NK-92 (cell line): Measurements from ENCODE around the gene BOLA3.
"Not testable (repeated sequence)": the region's sequence is repeated elsewhere in the genome, so short reads cannot be mapped to it uniquely, and the experiment has no call there.

Experiments
- DNase-seq: peaks from one replicate; lab custom pipeline; 2025; ENCODE audit not compliant: unreplicated experiment; lab: John Stamatoyannopoulos, UW

The BOLA3 gene

DNA sequence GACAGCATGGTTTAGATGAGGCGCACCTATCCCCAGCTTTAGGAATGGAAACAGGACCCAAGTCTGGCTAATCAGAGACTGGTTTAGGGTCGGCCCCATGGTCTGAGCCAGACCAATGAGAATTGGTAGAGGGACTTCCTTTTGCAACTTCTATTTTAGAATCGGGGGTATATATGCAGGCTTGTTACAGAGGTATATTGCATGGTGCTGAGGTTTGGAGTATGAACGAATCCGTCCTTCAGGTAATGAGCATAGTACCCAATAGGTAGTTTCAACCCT lies 1.5 kb upstream of the BOLA3 start:
- no peak for DNase-seq

DNA sequence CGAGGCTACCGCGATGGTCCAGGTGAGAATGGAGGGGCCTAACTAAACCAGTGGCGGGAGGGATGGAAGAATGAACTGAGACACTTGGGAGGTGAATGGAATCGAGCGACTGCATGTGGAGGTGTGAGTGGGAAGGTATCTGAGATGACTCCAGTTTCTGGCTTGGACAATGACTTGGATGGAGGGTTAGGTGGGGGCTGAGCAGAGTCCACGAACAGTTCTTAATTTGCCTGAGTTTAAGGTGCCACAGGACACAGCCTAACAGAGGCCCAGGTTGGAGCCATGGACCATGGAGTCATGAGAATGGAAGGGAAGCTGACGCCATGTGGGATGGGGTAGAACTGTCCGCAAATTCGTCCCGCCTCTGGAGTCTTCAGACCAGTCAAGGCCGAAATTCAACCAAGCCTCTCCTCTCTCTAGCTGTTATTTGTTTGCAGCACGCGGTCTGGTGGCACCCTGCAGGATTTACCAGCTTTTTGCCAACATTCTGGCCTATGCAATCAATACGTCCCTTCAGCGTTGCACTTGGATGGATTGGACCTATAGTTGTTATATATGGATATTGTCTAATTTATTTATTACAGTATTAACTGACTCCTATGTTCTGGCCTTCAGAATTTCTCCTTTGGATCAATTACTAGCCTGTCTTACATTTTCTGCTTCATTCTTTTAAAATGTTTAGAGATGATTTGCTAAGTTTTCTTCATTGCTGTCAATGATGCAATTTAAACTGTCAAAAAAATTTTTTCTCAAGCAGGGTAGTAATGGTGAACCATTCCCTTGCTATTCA lies 940 bp upstream of the BOLA3 start:
- no peak for DNase-seq

DNA sequence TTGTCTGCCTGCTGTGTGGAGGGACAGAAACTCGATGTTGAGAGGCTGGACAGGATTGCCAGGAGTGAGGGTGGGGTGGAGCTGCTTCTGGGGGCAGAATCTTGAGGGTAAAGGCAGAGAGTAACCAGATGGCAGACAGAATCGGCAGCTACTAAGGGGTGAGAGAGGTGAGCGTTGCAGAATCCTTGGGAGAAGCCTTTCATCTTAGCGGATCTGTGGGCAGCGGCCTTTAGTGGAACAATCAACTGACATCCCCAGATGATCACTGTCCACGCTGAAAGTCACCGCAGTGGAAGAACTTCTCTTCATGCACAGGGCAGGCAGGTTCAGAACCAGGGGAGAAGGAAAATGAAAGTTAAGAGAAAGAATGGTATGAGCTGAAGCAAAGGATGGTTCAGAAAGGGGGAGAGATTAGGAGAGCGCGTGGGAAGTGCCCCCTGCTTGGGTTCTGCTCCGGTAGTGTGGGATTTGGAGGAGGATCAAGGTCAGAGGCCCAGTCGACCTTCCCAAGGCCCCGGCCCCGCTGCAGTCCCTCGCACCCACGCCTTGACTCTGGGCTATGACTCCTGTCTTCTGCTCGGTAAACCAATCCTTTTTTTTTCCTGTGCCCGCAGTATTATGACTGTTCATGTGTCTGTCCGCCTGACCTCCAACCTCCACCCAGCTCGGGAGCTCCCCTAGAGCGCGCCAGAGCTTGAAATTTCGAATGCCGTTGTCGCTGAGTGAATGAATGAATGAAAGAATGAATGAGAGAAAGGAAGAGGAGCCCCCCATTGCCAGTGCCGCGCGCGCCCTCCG lies 584 bp downstream of the BOLA3 start:
- no peak for DNase-seq

GRCh38 chr2:74142340-74142739 lies 5.4 kb downstream of the BOLA3 start:
- DNase-seq, result no peak

DNA sequence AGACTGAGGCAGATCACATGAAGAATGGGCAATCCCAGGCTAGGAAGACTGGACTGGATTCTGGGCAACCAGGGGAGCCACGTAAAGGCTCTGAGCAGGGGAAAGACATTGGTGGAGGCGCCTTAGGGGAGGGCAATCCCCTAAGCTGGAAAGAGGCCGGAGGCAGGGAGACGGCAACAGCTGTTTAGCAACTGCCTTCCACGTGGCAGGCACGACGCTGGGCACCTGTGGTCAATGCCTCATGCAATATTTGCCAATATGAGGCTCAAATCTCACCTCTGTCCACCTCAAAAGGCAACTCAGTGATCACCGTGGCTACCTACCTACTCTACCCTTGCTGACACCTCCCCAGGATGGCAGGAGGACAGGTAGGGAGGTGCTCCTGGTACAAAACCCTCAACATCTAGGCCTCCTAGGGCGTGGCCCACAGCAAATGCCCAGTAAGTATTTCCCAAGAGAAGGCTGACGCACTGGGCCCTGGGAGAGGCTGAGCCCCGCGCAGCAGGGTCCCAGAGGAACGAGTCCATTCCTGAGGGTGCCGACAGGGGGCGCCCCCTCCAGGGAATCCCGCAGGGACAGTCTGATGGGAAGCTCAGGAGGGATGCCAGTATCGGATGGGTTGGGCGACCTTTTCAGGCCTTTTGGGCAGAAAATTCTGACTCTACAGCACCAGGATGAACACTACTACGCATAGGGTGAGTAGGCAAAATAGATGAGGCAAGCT lies 8.9 kb downstream of the BOLA3 start:
- no peak for DNase-seq

GRCh38 chr2:74137651-74138599 lies 9.8 kb downstream of the BOLA3 start:
- no peak for DNase-seq

GRCh38 chr2:74131901-74132300 lies 15.8 kb downstream of the BOLA3 start:
- DNase-seq, result no peak

DNA sequence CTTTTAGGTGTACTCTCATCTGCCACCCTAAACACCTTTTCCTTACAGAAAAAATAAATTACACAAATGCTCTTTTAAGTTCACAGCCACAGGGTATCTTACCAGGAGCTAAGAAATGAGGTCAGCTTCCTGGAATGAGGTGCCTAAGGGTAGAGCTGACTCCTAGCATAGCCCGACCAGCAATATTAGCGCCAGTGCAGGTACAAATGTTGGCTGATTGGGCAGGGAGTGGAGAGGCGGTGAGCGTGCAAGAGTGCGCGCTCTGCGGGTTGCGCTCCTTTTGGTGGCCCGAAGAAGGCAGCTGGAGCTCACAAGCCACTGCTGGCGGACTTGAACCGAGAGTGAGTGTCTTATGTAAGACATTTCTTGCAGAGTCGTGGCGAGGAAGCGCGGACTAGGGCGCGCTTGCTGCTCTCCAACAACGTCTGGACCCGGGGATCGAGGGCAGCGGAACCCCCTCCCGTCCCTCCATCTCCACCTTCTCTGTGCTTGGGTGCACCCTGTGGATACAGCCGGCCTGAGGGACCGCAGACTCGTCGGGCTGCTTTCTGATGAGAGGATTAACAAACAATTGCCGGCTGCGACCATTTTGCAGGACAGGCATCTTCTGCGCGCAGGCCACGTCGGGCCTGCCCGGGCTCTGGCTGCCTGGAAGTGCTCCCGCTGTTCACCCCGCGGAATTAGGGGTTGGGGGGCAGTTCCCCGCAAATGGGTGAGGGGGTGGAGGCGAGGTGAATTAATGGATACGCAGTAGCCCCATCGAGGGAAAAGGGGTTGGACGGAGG lies 17.3 kb downstream of the BOLA3 start:
- DNase-seq, result no peak

GRCh38 chr2:74128206-74128605 lies 19.5 kb downstream of the BOLA3 start:
- DNase-seq, result no peak

- not testable (repeated sequence) for DNase-seq
Observed at GRCh38 chr2:74123955-74124354, 23.8 kb downstream of the BOLA3 start.

- not testable (repeated sequence) for DNase-seq
Observed at GRCh38 chr2:74121846-74122245, 25.9 kb downstream of the BOLA3 start.

GRCh38 chr2:74119912-74120825 lies 27.5 kb downstream of the BOLA3 start:
- no peak for DNase-seq

- DNase-seq, result no peak
Observed at GRCh38 chr2:74119339-74119738, 28.4 kb downstream of the BOLA3 start.

DNA sequence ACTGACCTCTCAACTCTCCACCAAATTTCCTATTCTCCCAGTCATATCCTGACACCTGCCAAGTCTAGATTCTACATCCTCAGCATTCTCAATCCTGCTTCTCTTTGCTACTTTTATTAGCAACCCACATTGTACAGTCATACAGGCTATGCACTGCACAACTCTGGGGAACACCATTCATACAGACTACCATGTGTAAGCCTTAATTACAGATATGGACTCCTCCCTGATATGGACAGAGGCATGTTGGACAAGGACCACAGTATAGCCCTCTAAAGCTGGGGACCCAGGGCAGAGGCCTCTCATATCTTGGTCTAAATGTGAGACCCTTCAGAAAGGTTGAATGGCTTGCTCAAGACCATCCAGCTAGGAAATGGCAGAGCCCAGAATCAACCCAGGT lies 36.3 kb downstream of the BOLA3 start:
- DNase-seq, result no peak

GRCh38 chr2:74110537-74110936 lies 37.2 kb downstream of the BOLA3 start:
- no peak for DNase-seq

DNA sequence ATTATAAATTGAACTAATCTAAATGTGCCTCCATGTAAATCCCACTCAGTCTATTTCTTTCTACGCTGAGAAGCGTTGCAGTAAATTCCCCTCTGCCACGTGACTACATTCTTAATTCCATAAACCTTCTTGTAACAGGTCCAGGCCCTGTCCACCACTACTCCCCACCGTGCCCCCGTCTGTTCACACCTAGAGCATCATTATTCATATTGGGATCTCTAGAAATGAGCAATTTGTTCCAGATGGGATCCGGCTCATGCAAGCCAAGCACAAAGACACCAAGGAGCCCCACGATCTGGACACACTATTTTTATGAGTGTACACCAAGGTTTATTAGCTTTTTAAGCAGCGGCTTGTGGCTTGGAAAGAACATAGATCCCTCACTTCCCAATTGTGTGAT lies 38.2 kb downstream of the BOLA3 start:
- DNase-seq, result no peak

- DNase-seq, result no peak
Observed at GRCh38 chr2:74107071-74107470, 40.6 kb downstream of the BOLA3 start.

DNA sequence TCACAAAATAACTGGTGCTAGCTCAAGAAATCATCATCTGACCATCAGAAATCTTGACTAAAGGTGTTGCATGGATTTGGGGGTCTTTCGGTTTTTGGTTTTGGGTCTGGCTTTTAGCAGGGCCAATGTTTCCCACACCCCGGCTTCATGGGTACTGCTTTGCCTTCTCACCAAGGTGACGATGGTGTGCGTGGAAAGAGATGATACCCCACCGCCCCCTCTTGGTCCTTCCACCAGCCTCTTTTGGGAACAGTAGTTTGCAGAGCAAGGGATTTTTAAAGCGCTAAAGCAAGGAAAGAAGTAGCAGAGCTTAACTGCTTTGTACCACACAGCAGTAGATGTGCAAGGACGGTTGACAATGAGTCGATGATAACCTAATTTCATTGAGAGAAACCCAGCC lies 42.3 kb downstream of the BOLA3 start:
- DNase-seq, result no peak

DNA sequence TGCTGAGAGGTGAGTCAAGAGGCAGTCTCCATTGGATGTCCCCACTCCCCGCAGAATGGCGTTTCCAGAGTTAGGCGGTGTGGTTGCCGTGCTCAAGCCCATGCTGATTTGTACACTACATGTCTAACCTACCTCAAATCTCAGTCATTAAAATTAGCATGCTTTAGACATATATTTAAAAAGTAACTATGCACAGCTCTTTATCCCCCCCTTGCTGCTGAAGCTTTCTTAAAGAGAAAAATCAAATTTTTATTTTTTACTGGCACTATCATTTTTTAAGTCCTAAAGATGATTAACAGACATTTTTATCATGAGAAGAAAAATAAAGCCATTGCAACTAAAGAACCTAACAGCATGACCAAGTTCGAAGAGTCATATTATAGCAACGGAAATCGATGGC lies 42.9 kb downstream of the BOLA3 start:
- no peak for DNase-seq
